ENCODE measurements around the gene TFAP2E.
A peak's percentile ranks its signal among the peaks of the same experiment; 100 is the strongest.

The TFAP2E gene

DNA sequence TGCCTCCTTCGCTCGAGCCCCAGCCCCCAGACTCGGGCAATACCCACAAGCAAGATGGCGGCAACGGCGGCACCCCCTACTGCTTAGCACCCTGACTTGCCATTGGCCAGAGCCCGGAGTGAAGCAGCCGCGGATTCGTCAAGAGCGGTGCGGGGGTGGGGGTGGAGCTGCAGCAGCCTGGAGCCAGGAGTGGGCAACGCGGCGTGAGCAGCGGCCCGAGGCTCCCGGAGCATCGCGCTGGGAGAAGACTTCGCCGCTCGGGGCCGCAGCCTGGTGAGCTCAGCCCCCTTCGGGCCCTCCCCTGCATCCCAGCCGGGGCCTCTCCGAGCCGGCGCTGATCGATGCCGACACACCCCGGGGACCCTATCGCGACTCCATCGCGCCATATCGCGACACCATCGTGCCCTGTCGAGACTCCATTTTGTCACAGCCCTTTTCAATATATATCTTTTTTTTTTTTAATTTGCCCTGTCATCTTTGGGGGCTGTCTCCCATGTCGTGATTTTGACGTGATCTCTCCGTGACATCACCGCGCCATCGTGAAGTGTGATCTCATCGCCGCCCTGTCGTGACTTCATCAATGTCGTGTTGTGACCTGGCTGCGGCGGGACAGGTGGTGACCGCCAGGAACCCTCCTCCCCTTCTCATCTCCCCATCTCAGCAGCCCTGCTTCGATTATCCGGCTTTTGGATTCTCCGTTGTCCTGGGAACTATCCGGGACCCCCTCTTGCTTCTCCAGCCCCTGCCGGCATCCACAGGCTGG lies 15.3 kb upstream of the TFAP2E start, which contains the start of gene NCDN:
TSS of gene NCDN (plus strand) at position 189 of the 763 bp plus-strand sequence. CDS start at position 581, 392 bp downstream.
- DNase-seq: peak; percentile 98

DNA sequence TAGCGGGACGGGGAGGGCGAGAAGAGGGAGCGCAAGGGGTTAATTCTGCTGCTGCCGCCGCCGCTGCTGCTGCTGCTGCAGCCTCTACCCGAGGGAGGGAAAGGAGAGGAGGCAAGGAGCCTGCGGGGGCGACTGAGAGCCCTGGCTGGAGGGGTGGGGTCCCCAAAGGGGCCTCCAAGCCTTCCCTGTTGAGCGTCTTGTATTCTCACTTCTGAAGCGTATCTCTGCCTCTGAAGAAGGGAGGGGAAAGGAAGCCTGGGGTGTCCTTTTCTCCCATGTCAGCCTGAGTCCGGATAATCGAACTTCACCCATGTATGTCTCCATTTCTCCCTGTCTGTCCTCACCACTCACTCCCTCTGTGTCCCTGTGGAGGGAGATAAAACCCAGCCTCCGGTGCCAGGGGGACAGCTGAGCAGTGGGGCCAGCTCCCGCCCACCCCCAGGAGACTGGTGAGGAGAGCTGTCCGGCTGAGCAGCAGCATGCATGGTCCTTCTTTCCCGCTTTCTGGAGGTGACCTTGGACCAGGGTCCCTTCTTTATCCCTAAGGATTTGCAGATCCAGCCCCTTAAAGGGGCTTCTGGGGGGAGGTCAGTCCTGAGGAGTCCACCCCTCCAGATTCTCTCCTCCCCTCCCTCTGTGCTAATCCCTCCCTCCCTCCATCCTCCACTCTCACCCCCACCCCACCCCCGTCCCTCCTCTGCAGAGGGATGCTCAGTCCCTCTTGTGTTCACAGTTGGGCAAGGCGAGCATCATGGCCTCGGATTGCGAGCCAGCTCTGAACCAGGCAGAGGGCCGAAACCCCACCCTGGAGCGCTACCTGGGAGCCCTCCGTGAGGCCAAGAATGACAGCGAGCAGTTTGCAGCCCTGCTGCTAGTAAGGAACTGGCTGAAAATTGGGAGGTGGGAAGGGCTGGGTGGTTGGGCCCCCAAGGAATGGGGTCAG lies 14.5 kb upstream of the TFAP2E start:
- no peak for DNase-seq

DNA sequence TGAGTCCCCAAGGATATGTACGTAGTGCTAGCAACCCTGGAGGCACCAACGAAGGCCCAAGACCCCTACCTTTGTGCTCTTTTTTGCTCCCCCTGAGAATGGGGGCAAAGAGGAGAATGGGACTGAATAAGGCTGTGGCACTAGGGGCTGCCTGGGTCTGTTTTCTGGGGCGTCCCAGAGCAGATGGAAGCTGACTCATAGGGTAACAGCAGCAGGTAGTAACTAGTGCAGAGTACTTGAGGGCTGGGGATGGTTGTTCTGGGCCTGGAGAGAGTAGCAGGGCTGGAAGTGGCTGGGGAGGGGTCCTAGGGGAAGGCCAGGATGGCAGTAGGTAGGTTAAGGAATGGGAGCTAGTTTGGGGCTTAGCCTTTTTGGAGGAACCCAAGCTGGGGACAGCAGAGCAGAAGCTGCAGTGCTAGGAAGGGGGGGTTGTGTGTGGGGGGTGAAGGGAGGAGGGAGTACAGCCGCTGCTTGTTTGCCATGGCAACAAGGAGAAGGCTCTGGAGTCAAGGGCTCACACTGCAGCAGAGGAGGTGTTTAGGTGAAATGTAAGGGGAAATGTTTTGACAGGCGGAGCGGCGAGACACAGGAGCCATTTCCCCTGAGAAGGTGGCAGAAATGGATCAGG lies 13.7 kb upstream of the TFAP2E start:
- no peak for DNase-seq

DNA sequence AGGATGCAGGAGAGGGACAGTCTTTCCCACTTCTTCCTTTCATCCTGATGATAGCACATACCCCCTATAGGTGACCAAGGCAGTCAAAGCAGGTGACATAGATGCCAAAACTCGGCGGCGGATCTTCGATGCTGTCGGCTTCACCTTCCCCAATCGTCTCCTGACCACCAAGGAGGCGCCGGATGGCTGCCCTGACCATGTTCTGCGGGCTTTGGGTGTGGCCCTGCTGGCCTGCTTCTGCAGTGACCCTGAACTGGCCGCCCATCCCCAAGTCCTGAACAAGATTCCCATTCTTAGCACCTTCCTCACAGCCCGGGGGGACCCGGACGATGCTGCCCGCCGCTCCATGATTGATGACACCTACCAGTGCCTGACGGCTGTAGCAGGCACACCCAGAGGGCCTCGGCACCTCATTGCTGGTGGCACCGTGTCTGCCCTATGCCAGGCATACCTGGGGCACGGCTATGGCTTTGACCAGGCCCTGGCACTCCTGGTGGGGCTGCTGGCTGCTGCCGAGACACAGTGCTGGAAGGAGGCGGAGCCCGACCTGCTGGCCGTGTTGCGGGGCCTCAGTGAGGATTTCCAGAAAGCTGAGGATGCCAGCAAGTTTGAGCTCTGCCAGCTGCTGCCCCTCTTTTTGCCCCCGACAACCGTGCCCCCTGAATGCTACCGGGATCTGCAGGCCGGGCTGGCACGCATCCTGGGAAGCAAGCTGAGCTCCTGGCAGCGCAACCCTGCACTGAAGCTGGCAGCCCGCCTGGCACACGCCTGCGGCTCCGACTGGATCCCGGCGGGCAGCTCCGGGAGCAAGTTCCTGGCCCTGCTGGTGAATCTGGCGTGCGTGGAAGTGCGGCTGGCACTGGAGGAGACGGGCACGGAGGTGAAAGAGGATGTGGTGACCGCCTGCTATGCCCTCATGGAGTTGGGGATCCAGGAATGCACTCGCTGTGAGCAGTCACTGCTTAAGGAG lies 12.6 kb upstream of the TFAP2E start:
- DNase-seq: no peak

DNA sequence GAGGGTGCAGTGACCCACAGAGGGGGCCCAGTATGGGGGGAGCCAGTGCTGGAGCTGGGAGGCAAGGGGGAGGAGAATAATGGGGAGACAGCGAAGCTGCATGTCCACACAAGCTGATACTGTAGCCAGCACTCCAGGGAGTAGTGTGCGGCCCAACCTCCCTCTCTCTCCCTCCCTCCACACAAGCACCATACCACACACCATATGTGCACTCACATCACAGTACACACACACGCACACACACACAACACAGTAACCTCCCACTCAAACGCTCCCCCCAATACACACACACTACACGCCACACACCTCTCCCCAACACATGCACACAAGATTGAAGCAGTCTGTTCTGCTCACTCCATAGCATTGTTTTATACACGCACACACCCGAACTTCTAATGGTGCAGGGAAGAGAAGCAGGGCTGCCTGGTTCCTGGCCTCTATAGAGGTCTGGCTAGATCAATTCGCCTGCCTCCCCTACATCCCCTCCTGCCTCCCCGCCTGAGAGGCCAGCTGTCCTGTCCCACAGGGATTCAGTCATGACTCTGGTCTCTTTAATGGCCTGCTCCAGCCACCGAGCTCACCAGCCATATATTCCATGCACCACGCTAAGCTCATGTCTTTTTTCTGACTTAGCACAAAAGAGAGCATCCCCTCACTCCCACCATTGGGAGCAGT lies 11.7 kb upstream of the TFAP2E start:
- DNase-seq: no peak

DNA sequence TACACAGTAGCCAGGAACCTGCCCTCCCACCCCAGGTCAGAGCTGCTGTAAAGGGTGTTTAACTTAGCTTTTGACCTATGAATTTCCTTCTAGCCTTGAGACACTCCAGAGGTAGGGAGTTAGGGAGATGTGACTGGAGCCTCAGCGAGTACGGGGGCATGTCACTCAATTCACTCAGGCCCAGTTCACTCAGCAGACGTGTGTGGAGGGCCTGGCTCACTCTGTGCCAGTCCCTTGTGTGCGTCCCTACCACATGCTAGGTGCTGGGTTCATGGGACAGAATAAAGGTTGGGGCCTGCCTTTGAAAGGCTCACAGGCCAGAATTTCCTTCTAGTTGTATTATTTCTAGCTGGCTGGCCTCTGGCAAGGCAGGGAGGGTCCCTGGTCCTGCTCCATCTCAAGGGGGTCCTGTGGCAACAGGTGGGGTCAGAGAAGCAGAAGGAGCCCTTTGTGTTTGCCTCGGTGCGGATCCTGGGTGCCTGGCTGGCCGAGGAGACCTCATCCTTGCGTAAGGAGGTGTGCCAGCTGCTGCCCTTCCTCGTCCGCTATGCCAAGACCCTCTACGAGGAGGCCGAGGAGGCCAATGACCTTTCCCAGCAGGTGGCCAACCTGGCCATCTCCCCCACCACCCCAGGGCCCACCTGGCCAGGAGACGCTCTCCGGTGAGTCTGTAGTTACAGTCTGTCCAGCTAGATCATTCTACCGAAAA lies 11.0 kb upstream of the TFAP2E start:
- DNase-seq: no peak

DNA sequence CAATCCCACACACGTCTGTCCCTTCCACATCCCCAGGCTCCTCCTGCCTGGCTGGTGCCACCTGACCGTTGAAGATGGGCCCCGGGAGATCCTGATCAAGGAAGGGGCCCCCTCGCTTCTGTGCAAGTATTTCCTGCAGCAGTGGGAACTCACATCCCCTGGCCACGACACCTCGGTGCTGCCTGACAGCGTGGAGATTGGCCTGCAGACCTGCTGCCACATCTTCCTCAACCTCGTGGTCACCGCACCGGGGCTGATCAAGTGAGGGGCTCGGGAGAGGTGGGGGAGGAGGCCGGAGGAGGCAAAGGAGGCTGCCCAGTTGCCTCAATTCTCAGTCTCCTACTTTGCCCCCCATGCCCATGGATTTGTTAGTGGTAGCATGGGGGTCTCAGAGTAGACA lies 9.9 kb upstream of the TFAP2E start:
- no peak for DNase-seq

DNA sequence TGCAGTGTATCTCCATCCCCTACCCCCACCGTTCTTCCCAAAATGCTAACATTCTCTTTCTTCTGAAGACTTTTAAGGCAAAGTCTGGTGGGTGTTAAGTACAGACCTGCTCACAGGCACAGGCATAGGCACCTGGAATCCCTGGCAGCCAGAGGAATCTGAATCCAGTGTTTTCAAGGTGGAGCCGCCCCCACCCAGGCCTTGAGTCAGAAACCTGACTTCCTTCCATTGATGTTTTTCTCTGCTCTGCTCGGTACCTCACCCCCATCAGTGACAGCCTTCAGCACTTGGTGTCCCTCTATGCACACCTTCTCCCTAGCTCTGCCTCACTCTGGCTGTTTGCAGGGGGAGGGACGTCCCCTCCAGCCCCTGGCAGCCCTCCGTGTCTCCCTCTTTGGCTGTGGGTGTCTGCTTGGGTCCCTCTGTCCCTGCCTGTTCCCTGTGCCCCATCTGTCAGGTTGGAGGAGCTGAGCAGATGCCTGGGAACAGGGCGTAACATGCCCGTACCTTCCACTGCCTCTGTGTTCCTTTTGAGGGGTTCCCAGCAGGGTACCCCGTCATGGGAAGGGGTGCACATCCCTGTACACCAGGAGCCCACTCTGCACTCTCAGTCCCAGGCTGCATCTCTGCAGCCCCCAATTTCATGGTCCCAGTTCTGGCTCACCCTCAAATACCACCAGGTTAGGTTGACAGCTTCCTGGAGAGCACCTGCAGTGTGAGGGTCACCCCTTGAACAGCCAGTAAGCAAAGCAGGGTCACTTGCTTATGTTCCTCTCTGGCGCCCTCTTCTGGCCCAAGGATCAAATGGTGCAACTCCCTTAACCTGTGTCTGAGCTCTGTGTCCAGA lies 8.9 kb upstream of the TFAP2E start:
- DNase-seq: peak; percentile 66

DNA sequence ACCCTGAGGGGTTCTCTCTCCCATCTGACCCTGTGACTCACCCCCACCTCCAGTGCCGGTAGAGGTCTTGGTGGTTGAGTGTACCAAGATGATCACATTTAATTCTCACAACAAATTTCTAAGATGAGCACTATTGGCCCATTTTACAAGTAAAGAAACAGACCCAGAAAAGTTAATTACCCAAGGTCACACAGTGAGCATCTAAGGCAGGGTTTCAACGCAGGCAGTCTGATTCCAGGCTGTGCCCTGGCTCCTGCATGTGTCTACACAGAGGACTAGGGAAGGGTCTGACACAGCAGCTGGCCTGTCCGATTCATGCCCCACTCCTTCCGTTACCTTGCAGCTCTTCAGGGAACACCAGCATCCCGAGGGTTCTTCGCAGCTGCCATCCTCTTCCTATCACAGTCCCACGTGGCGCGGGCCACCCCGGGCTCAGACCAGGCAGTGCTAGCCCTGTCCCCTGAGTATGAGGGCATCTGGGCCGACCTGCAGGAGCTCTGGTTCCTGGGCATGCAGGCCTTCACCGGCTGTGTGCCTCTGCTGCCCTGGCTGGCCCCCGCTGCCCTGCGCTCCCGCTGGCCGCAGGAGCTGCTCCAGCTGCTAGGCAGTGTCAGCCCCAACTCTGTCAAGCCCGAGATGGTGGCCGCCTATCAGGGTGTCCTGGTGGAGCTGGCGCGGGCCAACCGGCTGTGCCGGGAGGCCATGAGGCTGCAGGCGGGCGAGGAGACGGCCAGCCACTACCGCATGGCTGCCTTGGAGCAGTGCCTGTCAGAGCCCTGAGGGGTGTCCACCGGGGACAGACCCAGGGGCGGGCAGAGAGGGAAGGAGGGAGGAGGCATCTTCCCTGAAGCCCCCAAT lies 8.0 kb upstream of the TFAP2E start:
- no peak for DNase-seq

DNA sequence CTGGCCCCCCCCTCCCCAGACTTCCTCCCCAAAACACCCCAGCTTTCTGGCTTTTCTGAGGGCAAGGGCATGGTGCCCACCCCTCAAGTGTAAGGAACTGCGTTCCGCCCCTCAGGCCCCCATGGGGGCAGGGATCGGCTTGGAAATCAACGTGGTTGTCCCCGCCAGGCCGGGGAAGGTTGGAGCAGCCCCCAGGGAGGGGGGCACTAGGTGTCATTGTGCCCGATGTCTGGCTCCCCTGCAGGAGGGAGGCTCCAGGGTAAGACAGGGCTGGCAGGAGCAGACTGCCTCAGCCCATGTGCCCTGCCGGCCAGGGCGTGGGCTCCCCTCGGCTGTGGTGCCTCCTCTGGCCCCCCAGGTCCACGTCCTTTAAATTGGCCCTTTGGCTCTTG lies 7.4 kb upstream of the TFAP2E start:
- no peak for DNase-seq

DNA sequence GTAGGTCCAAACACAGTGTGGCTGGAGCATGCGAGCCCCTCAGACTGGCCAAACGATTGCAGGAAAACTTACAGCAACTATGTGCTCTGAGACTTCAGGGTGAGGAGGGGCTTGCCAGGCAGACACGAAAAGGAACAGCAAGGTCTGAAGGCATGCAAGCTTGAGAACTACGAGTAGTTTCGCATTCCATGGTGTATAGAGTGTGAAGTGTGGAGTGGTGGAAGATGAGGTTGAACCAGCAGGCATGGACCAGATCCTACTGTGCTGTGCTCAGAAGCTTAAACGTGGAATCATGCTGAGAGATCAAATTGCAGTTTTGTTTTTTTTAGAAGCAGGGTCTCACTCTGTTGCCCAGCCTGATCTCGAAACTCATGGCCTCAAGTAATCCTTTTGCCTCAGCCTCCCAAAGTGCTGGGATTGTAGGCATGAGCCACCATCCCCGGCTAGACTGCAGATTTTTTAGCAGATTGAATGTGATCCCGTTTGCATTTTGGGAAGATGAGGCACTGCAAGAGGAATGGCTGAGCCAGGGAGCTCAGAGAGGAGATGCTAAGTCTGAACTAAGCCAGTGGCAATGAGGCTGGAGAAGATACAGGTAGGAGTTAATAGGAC lies 5.1 kb upstream of the TFAP2E start:
- DNase-seq: no peak

DNA sequence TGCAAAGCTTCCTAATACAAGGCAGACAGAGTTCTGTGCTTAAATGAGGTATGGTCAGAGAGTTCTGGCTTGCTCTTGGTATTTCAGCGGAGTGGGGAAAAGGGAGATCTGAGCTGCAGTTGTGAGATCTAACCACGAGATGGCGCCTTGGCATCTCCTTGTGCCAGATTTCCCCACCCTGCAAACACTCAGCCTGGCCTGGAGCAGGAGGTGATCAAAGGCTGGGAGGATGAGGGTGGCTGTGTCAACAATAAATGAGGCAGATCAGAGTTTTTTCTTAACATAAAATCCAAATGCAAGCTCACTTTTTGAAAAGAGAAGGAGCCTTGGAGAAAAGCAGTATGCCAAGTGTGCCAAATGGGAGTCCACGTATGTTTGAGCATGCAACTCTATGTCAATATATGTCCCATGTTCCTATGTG lies 4.1 kb upstream of the TFAP2E start:
- peak; percentile 65 for DNase-seq

DNA sequence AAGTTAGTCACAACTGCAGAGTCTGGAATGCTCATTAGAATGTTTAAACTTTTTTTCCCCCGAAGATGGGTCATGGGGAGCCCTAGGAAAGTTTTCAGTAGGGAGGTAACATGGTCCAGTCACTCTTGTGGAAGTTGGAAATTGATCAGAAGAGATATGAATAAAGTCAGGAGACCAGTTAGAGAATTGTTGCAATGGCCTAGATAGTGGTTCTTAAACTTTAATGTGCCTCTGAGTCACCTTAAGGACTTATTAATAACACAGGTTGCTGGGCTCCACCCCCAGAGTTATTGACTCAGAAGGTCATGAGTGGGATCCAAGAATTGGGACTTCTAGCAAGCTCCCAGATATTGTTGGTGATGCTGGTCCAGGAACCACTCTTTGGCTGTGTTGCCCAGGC lies 3.2 kb upstream of the TFAP2E start:
- DNase-seq: peak; percentile 33

DNA sequence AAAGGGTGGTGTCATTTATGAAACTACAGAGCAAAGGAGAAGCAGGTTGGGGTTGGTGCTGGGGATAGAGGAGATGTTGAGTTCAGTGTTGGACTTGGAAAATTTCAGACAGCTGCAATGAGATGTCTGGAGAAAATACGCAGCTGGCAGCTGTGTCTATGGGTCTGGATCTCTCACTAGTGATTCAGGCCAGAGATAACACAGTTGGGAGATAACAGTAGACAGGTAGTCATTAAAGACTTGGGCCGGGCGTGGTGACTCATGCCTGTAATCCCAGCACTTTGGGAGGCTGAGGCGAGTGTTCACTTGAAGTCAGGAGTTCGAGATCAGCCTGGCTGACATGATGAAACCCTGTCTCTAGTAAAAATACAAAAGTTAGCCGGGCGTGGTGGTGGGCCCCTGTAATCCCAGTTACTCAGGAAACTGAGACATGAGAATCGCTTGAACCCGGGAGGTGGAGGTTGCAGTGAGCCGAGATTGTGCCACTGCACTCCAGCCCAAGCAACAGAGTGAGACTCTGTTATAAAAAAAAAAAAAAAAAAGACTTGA lies 2.5 kb upstream of the TFAP2E start:
- DNase-seq: no peak

DNA sequence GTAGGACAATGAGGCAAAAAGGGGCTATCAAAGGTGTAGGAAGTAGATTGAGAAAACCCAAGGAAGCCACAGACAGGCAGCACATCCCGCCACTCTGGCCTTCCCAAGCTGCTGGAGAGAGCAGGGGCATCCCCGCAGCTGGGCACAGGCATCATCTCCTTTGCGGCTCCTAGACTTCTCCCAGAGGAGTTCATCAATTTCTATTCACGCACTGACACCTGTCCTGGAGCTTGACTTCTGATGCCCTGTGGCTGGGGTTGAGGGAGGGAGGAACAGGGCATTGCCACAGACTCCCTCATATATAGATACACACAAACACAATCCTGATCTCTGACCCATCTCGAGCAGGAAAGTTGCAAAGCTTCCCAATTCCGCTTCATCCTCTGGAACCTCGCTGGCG lies 1.9 kb upstream of the TFAP2E start:
- no peak for DNase-seq

DNA sequence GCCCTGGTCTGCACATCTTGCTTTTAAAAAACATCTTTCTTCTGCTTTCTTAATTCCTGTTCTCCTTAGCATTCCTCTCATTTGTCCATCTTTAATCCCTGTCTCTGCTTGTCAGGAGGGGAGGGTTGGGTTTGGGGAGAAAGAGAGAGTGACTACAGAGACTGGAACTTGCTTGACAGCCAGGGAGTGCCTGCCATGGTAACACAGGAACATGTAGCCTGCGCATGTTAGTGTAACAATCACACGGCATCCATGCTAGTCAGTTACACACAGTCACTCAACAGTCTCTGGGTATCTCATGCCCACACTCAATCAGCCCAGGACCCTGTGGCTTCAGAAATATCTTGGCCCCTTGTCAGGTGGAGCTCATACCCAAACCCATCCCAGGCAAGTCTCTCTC lies 818 bp upstream of the TFAP2E start:
- DNase-seq: no peak

DNA sequence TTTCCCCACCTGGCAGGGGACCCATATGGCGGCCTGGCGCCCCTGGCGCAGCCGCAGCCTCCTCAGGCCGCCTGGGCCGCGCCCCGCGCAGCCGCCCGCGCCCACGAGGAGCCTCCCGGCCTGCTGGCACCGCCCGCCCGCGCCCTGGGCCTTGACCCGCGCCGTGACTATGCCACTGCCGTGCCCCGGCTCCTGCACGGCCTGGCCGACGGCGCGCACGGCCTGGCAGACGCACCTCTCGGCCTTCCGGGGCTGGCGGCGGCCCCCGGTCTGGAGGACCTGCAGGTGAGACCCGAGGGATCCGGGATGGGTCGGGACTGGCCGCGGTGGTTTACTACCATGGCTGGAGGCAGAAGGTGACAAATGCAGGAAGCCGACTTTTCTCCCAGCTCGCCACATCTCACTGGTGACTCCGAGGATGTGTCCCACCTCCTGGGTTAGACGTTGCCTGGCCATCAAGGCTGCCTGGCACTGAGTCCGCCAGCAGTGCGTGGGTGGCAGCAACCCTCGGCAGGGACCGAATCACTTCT lies 1.1 kb downstream of the TFAP2E start:
- no peak for DNase-seq

Measured in fibroblast of skin of right biceps (primary cell).